ENCODE data around the gene CEL. TPM values are rescaled to one million over a fixed set of nuclear protein-coding genes. Genes with fewer than 3 reads are reported as not detected.

The CEL gene
- total and polyA plus RNA-seq, 5 donors from 2014 or later: 0.37 TPM; not detected in 4

DNA sequence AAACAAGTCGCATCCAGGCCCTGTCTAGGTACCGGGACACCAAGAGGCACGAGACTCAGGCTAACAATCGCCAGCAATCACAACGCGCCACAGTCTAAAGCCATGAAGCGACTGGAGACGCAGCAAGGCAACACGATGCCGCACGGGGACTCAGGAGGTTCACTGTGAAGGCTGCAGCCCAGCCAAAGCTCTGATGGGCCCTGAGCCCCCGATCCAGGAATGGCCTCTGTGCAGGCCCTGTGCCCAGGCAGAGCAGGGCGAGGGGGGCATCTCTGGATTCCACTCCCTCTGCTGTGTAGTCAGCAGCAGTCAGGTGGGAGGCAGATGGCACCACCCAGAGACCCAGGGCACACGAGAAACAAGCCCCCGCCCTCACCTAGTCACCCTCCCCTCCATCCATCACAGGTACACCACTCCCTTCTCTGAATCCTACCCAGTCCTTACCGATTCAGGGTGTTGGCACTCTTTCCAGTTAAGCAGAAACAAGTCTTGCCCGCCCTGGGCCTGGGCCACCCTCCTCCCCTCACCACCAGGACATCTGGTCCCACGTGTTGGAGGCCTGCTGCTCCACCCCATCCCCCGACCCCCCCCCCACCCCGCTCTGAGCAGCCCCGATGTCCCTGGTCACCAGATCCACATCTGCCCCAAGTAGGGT lies 58.2 kb downstream of the CEL start:
- Histone ChIP-seq H3K9me3 (ENCODE audit: control insufficient read depth in 2 of 2, low read length in 2 of 2) (no peaks in the 10 kb centered on the region), H3K4me1 (ENCODE audit: control insufficient read depth, insufficient read depth, low read length, poor library complexity, severe bottlenecking) (peaks cover 87% of the 10 kb centered on the region), H3K36me3 (ENCODE audit: control insufficient read depth, insufficient read depth, low read length) (no peaks in the 10 kb centered on the region), H3K27me3 (ENCODE audit: control insufficient read depth, insufficient read depth, low read length) (no peaks in the 10 kb centered on the region), H3K27ac (ENCODE audit: insufficient read depth, low read length, poor library complexity, severe bottlenecking) (peak overlapping the region; percentile 96), H3K4me3 (ENCODE audit: low read depth, low read length) (peak overlapping the region; percentile 32)
- no peaks in the 10 kb centered on the region for H3K36me3 Mint-ChIP-seq
- H3K4me3 Mint-ChIP-seq: peak overlapping the region; percentile 58 to 86 (median 83)
- H3K4me1 Mint-ChIP-seq: peaks cover 19 to 84% (median 47%) of the 10 kb centered on the region in 4 donors
- H3K27ac Mint-ChIP-seq: peak overlapping the region in 2 of 3 donors; percentile 26 to 87
- DNase-seq (no peak), ATAC-seq (ENCODE audit: low read depth in 2 of 2) (no peak)
- H3K9me3 Mint-ChIP-seq: no peaks in the 10 kb centered on the region
- no peaks in the 10 kb centered on the region for H3K27me3 Mint-ChIP-seq

DNA sequence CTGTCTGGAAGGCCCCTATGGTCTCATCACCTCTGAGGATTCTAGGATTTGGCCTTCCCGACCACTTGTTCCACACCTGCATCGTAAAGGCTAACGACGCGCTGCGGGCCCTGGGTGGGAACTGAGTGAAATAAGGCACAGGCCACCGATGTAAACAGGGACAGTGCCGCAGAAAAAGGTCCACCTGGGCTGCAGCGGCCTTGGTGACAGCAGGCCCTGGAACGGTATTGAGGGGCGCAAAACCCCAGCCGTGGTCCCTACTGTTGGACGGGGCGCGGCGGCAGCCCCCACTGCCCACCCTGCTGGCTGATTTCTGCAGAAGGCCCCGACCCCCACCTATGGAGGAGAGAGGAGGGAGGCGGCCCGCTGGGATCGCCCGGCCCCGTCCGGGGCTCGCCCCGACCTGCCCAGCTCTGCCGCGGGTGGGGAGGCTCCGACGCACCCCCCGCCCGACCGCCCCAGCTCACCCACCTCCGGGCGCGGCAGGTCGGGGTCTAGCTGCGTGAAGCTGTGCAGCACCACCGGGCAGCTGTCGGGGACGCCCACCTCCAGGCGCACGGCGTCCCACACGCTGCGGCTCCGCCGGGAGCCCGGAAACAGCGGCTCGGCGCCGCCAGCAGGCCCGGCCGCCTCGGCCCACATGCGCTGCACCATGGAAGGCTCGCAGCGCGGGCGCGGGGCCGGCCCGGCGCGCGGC lies 58.9 kb downstream of the CEL start:
- Mint-ChIP-seq H3K4me3 (peak overlapping the region; percentile 58 to 86 (median 83)), H3K27me3 (no peaks in the 10 kb centered on the region), H3K4me1 (peaks cover 20 to 86% (median 47%) of the 10 kb centered on the region in 4 donors), H3K36me3 (no peaks in the 10 kb centered on the region), H3K9me3 (no peaks in the 10 kb centered on the region), H3K27ac (peak overlapping the region in 2 of 3 donors; percentile 26 to 87)
- Histone ChIP-seq H3K9me3 (ENCODE audit: control insufficient read depth in 2 of 2, low read length in 2 of 2) (no peaks in the 10 kb centered on the region), H3K27me3 (ENCODE audit: control insufficient read depth, insufficient read depth, low read length) (no peaks in the 10 kb centered on the region), H3K4me3 (ENCODE audit: low read depth, low read length) (peak overlapping the region; percentile 32), H3K4me1 (ENCODE audit: control insufficient read depth, insufficient read depth, low read length, poor library complexity, severe bottlenecking) (peaks cover 85% of the 10 kb centered on the region), H3K27ac (ENCODE audit: insufficient read depth, low read length, poor library complexity, severe bottlenecking) (peak overlapping the region; percentile 96), H3K36me3 (ENCODE audit: control insufficient read depth, insufficient read depth, low read length) (no peaks in the 10 kb centered on the region)
- DNase-seq (peak in 1 of 3 donors; percentile 24), ATAC-seq (ENCODE audit: low read depth in 2 of 2) (no peak)

Other genes starting within 250 kb of the CEL start
- not detected for gene AK8, start 183.7 kb upstream of the CEL start, total RNA-seq
- under 1 TPM in 1 of 4 donors, not detected in 3; 0.21 TPM for gene AK8, start 183.7 kb upstream of the CEL start, polyA plus RNA-seq
- gene SPACA9, start 183.1 kb upstream of the CEL start, total RNA-seq: 0.32 TPM
- gene SPACA9, start 183.1 kb upstream of the CEL start, polyA plus RNA-seq: 1 to 10 TPM in 2 of 4 donors, under 1 TPM in 2; 0.61 to 2.2 (median 1.2) TPM
- 63.0 TPM for gene TSC1, start 117.4 kb upstream of the CEL start, total RNA-seq
- gene TSC1, start 117.4 kb upstream of the CEL start, polyA plus RNA-seq: 10 to 100 TPM in 3 of 4 donors, 1 to 10 TPM in 1; 8.7 to 14.5 (median 11.2) TPM
- gene GFI1B, start 83.3 kb upstream of the CEL start, total RNA-seq: 3.3 TPM
- gene GFI1B, start 83.3 kb upstream of the CEL start, polyA plus RNA-seq: under 1 TPM in 1 of 4 donors, not detected in 3; 0.05 TPM
- 50.5 TPM for gene GTF3C5, start 31.0 kb upstream of the CEL start, total RNA-seq
- 10 to 100 TPM; 35.8 to 40.3 (median 39.4) TPM for gene GTF3C5, start 31.0 kb upstream of the CEL start, polyA plus RNA-seq
- 228 TPM for gene RALGDS, start 59.3 kb downstream of the CEL start, total RNA-seq
- gene RALGDS, start 59.3 kb downstream of the CEL start, polyA plus RNA-seq: 10 to 100 TPM; 34.6 to 64.2 (median 49.2) TPM
- gene GBGT1, start 101.9 kb downstream of the CEL start, total RNA-seq: 1.5 TPM
- 1 to 10 TPM in 1 of 4 donors, under 1 TPM in 1, not detected in 2; 0.67 to 1.6 TPM for gene GBGT1, start 101.9 kb downstream of the CEL start, polyA plus RNA-seq
- gene OBP2B, start 147.3 kb downstream of the CEL start, total RNA-seq: not detected
- not detected for gene OBP2B, start 147.3 kb downstream of the CEL start, polyA plus RNA-seq
- gene ABO, start 213.2 kb downstream of the CEL start, total RNA-seq: 0.62 TPM
- not detected for gene ABO, start 213.2 kb downstream of the CEL start, polyA plus RNA-seq

All from CD4-positive, CD25-positive, alpha-beta regulatory T cell (primary cell).